IMR-90 (cell line): ENCODE results near the gene ITPR3.

Source experiments
- CHD1 ChIP-seq: IDR thresholded peaks from 2 replicates; pipeline ENCODE4 v1.6.1; 2012; ENCODE audit warnings: low read depth, low read length, improper control_type of control experiment
- RAD21 ChIP-seq: IDR thresholded peaks from 2 replicates; pipeline ENCODE4 v1.6.1; 2012; ENCODE audit warnings: low read length, improper control_type of control experiment
- USF2 ChIP-seq: fragments of 150-350 bp; IDR thresholded peaks from 2 replicates; pipeline ENCODE4 v1.6.1; 2017; ENCODE audit warnings: mild to moderate bottlenecking, antibody characterized with exemption, low read length, low read depth
- TF ChIP-seq, protein P1 (sequence below): conservative IDR thresholded peaks from 2 replicates; pipeline ENCODE4 v1.5.1; 2012; ENCODE audit warnings: mild to moderate bottlenecking, low read depth, low read length, improper control_type of control experiment
- TF ChIP-seq, protein P2 (sequence below): fragments of 150-350 bp; IDR thresholded peaks from 2 replicates; pipeline ENCODE4 v1.6.1; 2016; ENCODE audit warnings: low read depth, mild to moderate bottlenecking, low read length, moderate library complexity, borderline replicate concordance

GRCh38 chr6:33652002-33652401, 30.9 kb downstream of the ITPR3 start:
- TF ChIP-seq, protein P1, sequence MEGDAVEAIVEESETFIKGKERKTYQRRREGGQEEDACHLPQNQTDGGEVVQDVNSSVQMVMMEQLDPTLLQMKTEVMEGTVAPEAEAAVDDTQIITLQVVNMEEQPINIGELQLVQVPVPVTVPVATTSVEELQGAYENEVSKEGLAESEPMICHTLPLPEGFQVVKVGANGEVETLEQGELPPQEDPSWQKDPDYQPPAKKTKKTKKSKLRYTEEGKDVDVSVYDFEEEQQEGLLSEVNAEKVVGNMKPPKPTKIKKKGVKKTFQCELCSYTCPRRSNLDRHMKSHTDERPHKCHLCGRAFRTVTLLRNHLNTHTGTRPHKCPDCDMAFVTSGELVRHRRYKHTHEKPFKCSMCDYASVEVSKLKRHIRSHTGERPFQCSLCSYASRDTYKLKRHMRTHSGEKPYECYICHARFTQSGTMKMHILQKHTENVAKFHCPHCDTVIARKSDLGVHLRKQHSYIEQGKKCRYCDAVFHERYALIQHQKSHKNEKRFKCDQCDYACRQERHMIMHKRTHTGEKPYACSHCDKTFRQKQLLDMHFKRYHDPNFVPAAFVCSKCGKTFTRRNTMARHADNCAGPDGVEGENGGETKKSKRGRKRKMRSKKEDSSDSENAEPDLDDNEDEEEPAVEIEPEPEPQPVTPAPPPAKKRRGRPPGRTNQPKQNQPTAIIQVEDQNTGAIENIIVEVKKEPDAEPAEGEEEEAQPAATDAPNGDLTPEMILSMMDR: no peak
- TF ChIP-seq, protein P2, sequence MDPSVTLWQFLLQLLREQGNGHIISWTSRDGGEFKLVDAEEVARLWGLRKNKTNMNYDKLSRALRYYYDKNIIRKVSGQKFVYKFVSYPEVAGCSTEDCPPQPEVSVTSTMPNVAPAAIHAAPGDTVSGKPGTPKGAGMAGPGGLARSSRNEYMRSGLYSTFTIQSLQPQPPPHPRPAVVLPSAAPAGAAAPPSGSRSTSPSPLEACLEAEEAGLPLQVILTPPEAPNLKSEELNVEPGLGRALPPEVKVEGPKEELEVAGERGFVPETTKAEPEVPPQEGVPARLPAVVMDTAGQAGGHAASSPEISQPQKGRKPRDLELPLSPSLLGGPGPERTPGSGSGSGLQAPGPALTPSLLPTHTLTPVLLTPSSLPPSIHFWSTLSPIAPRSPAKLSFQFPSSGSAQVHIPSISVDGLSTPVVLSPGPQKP: no peak
- TF ChIP-seq RAD21 (no peak), CHD1 (no peak), USF2 (no peak)
